GM12874 (cell line): Measurements from ENCODE around the gene FBXL7.

Source experiments
- TF ChIP-seq, protein P1 (sequence below): IDR thresholded peaks from 2 replicates; pipeline ENCODE4 v1.5.1; 2011; ENCODE audit warnings: low read depth, mild to moderate bottlenecking, control low read depth, low read length, moderate library complexity; ENCODE audit not compliant: insufficient read depth

FBXL7 gene

GRCh38 chr5:15717001-15717400 is 217.0 kb downstream of the FBXL7 start:
- TF ChIP-seq, protein P1, sequence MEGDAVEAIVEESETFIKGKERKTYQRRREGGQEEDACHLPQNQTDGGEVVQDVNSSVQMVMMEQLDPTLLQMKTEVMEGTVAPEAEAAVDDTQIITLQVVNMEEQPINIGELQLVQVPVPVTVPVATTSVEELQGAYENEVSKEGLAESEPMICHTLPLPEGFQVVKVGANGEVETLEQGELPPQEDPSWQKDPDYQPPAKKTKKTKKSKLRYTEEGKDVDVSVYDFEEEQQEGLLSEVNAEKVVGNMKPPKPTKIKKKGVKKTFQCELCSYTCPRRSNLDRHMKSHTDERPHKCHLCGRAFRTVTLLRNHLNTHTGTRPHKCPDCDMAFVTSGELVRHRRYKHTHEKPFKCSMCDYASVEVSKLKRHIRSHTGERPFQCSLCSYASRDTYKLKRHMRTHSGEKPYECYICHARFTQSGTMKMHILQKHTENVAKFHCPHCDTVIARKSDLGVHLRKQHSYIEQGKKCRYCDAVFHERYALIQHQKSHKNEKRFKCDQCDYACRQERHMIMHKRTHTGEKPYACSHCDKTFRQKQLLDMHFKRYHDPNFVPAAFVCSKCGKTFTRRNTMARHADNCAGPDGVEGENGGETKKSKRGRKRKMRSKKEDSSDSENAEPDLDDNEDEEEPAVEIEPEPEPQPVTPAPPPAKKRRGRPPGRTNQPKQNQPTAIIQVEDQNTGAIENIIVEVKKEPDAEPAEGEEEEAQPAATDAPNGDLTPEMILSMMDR = no peak

DNA sequence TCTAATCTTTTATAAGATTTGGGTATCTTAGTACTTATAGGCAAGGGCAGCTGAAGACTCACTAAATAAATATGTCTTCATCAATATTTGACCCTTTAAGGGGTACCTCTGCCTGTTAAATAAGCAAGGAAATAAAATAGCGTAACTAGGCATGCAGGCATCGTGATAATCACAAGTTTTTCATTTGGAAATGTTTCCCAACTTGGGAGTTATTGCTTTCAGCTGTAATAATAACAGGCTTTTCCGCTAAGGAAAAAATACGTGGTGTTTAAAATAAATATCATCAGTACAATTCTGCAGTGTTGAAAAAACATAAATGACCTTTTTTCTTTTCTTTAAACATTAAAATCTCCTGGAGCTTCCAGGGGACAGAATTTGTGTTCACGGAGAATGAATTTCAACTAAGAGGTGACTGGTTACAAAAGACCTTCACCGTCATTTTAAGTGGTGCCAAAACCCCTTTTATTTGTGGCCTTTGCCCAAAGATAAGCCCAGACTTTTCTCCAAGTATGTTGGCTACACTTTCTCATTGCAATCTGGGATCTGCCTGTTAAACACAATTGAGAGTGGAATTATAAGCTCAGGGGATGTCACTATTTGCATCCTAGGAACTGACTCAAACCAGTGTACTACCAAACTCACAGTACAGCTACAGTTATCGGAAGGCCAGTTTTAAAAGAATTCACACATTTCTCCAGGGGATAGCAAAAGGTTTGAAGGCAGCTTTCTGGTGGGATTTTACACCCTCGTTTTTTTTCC is 218.6 kb downstream of the FBXL7 start:
- TF ChIP-seq, protein P1 = no peak

- TF ChIP-seq, protein P1 = no peak
Measured at GRCh38 chr5:15719784-15720183, 219.8 kb downstream of the FBXL7 start.

- TF ChIP-seq, protein P1 = no peak
Measured at GRCh38 chr5:15720515-15720914, 220.5 kb downstream of the FBXL7 start.

DNA sequence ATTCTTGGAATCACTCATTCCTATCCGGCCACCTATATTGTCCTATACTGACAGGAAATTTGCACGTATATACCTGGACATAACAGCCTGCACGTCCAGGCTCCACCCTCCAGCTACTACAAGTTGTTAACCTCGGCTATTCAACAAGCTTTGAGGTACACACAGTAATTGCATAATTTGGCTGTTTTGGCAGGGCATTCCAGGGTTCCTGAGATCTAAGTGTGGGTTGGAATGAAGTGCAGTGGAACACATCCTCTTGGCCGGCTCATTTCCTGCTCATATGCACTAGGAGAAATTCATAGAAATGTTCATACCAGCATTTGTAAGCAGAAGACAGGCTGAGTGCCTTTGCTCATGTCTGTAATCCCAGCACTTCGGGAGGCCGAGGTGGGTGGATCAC is 222.3 kb downstream of the FBXL7 start:
- TF ChIP-seq, protein P1 = no peak

DNA sequence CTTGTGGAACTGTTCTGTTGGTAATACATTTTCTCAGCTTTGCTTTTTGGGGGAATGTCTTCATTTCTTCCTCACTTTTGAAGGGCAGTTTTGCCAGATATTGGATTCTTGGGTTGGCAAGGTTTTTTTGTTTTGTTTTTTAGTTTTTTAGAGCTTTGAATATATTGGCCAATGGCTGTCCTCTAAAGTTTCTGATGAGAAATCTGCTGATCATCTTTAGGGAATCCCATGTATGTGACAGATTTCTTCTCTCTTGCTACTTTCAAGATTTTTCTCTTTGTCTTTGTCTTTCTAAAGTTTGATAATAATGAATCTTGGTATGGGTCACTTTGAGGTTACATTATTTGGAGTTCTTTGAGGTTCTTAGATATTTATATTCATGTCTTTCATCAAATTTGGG is 227.4 kb downstream of the FBXL7 start:
- TF ChIP-seq, protein P1 = no peak

DNA sequence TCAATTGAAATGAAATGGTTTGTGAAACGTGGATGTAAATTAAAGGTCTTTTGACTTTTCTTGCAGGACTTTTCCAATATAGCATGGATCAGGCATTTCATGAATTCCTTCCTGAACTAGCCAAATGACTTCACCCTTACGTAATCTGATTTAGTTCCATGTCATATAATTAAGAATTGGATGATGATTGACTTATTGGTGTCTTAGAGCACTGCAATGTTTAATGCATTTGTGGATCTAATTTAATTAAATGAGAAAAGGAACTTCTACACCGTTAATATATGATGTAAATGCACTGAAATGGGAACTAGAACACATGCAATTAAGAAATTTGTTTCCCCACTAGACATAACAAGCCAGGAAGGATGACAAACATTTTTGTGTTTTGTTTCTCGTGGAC is 228.8 kb downstream of the FBXL7 start:
- TF ChIP-seq, protein P1 = no peak
